CD8-positive, alpha-beta memory T cell (primary cell): Measurements from ENCODE around the gene MC3R. TPM values are rescaled to one million over a fixed set of nuclear protein-coding genes. Genes with fewer than 3 reads are reported as not detected.

Experiments used
- CTCF ChIA-PET: fragments of 350-600 bp; sonication (Branson Sonifier 250); formaldehyde crosslinking; loops from one replicate; lab custom pipeline; 2021; ENCODE audit warnings: antibody characterized with exemption; lab: Charles Lee
- POLR2A ChIA-PET: fragments of 350-600 bp; sonication (Branson Sonifier 250); formaldehyde crosslinking; loops from one replicate; lab custom pipeline; 2021; ENCODE audit warnings: antibody characterized with exemption; lab: Charles Lee
- DNase-seq, 5 donors: peaks; one replicate each; pipeline versions ENCODE4 v3.0.0 to v3.0.0-alpha.2; 2020 to 2022; ENCODE audit warnings: mixed read lengths in 1 of 5
- H3K27ac ChIP-seq: one replicate; pipeline ENCODE4 v1.7.0; 2013; ENCODE audit warnings: low read depth, mild to moderate bottlenecking, low read length, moderate library complexity
- H3K27me3 ChIP-seq: 2 replicates; pipeline ENCODE4 v1.7.0; 2013; ENCODE audit warnings: low read length, mild to moderate bottlenecking; ENCODE audit not compliant: insufficient read depth, poor library complexity, severe bottlenecking
- H3K36me3 ChIP-seq: 2 replicates; pipeline ENCODE4 v1.7.0; 2013; ENCODE audit warnings: mild to moderate bottlenecking, low read length, moderate library complexity; ENCODE audit not compliant: insufficient read depth
- H3K4me1 ChIP-seq: 2 replicates; pipeline ENCODE4 v1.7.0; 2013; ENCODE audit warnings: mild to moderate bottlenecking, low read length, moderate library complexity; ENCODE audit not compliant: insufficient read depth
- H3K4me3 ChIP-seq: 2 replicates; pipeline ENCODE4 v1.7.0; 2013; ENCODE audit warnings: mild to moderate bottlenecking, low read length
- H3K9me3 ChIP-seq: 2 replicates; pipeline ENCODE4 v1.7.0; 2013; ENCODE audit warnings: mild to moderate bottlenecking, low read length
- H3K27ac Mint-ChIP-seq, 8 donors: one replicate each; pipeline ENCODE4 v1.8.0; 2020 to 2021; ENCODE audit warnings: mixed read lengths in 8 of 8, mild to moderate bottlenecking in 6 of 8, inconsistent platforms in 3 of 8, moderate library complexity in 3 of 8
- H3K27me3 Mint-ChIP-seq, 2 donors: one replicate each; pipeline ENCODE4 v1.8.0; 2020 to 2021; ENCODE audit warnings: mixed read lengths in 2 of 2, mild to moderate bottlenecking in 1 of 2, moderate library complexity in 1 of 2
- H3K36me3 Mint-ChIP-seq, 3 donors: one replicate each; pipeline ENCODE4 v1.8.0; 2020 to 2021; ENCODE audit warnings: mixed read lengths in 3 of 3, inconsistent platforms in 1 of 3, mild to moderate bottlenecking in 1 of 3
- H3K4me1 Mint-ChIP-seq, 3 donors: one replicate each; pipeline ENCODE4 v1.8.0; 2020 to 2021; ENCODE audit warnings: mixed read lengths in 3 of 3, inconsistent platforms in 1 of 3, mild to moderate bottlenecking in 1 of 3
- H3K4me3 Mint-ChIP-seq, 7 donors: one replicate each; pipeline ENCODE4 v1.8.0; 2020 to 2021; ENCODE audit warnings: mixed read lengths in 7 of 7, mild to moderate bottlenecking in 6 of 7, moderate library complexity in 4 of 7, inconsistent platforms in 2 of 7
- H3K9me3 Mint-ChIP-seq, 5 donors: one replicate each; pipeline ENCODE4 v1.8.0; 2020 to 2022; ENCODE audit warnings: mixed read lengths in 5 of 5, mild to moderate bottlenecking in 3 of 5, moderate library complexity in 2 of 5, inconsistent platforms in 1 of 5
- polyA plus RNA-seq: library from polyadenylated mRNA; unstranded; fragments of 300-500 nt; fragmentation: Illumina TruSeq; gene quantifications from one replicate; pipeline ENCODE4 v1.2.3, GENCODE V29; 2021
- total RNA-seq, 2 experiments: library from RNA; stranded (reverse); gene quantifications; one replicate each; pipeline ENCODE4 v1.2.3, GENCODE V29; 2021

MC3R gene
- total and polyA plus RNA-seq, 3 experiments from 2014 or later = not detected

DNA sequence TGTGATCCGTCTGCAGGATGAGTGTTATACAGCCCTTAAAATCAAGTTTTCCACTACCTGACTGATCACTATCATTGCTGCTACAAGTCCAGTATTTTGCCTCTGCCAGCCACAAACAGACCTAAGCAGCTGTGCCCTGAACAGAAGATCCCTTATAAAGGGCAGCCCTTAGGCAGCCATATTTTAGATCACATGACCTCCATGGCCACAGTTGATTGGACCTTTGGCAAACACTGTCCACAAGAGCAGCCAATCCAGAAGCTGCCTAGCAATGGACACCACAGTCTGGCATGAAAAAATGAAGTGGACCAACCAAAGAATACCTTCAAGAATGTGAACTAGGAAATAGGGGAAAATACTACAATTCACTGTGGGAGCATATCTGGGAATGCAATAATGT, 50.8 kb downstream of the MC3R start:
- CTCF ChIA-PET = no interaction called here
- Histone ChIP-seq H3K27ac (no peak overlapping the region), H3K4me1 (no peaks in the 10 kb centered on the region), H3K9me3 (no peaks in the 10 kb centered on the region), H3K36me3 (no peaks in the 10 kb centered on the region), H3K4me3 (no peak overlapping the region), H3K27me3 (no peaks in the 10 kb centered on the region)
- H3K4me1 Mint-ChIP-seq = no peaks in the 10 kb centered on the region
- no peaks in the 10 kb centered on the region for H3K36me3 Mint-ChIP-seq
- H3K27ac Mint-ChIP-seq = no peak overlapping the region
- H3K27me3 Mint-ChIP-seq = peaks cover 7 to 39% of the 10 kb centered on the region in 2 donors
- H3K4me3 Mint-ChIP-seq = no peak overlapping the region
- POLR2A ChIA-PET = no interaction called here
- DNase-seq = no peak
- H3K9me3 Mint-ChIP-seq = no peaks in the 10 kb centered on the region

Other genes starting within 250 kb of the MC3R start
- not detected for gene CBLN4, start 243.2 kb upstream of the MC3R start, total RNA-seq
- gene CBLN4, start 243.2 kb upstream of the MC3R start, polyA plus RNA-seq = not detected
- gene FAM210B, start 110.2 kb downstream of the MC3R start, total RNA-seq = 1 to 10 TPM; 6.3 to 6.7 TPM
- 31.8 TPM for gene FAM210B, start 110.2 kb downstream of the MC3R start, polyA plus RNA-seq
- 10 to 100 TPM; 49.2 to 50.8 TPM for gene AURKA, start 143.5 kb downstream of the MC3R start, total RNA-seq
- gene AURKA, start 143.5 kb downstream of the MC3R start, polyA plus RNA-seq = 1.7 TPM
- gene CSTF1, start 143.9 kb downstream of the MC3R start, total RNA-seq = 10 to 100 TPM; 54.2 to 54.7 TPM
- gene CSTF1, start 143.9 kb downstream of the MC3R start, polyA plus RNA-seq = 37.0 TPM
- gene CASS4, start 163.5 kb downstream of the MC3R start, total RNA-seq = 1 to 10 TPM; 3.7 TPM
- gene CASS4, start 163.5 kb downstream of the MC3R start, polyA plus RNA-seq = 5.6 TPM
- gene RTF2, start 219.9 kb downstream of the MC3R start, total RNA-seq = 10 to 100 TPM; 82.5 to 85.1 TPM
- 121 TPM for gene RTF2, start 219.9 kb downstream of the MC3R start, polyA plus RNA-seq